ENCODE results near the gene DHX57. TPM values are rescaled to one million over a fixed set of nuclear protein-coding genes. Genes with fewer than 3 reads are reported as not detected.

DHX57 gene
- total and polyA plus RNA-seq, 2 experiments from 2014 or later, result 14.7 to 23.0 TPM

- Histone ChIP-seq H3K36me3 (peaks cover 56% of the 10 kb centered on the region), H3K27me3 (no peaks in the 10 kb centered on the region), H3K27ac (no peak overlapping the region), H3K9me3 (ENCODE audit: low read depth) (no peaks in the 10 kb centered on the region), H3K4me1 (ENCODE audit: low read depth) (no peaks in the 10 kb centered on the region), H3K4me3 (no peak overlapping the region)
- no peak for TF ChIP-seq CTCF (IDR thresholded peaks at IDR 0.05; ENCODE audit: low read depth, low read length)
- peak in 1 of 2 donors; percentile 30 for DNase-seq (ENCODE audit: low read depth in 1 of 2, low spot score in 1 of 2)
Measured at GRCh38 chr2:38823386-38823785, 52.3 kb downstream of the DHX57 start.

GRCh38 chr2:38818565-38818964 lies 57.2 kb downstream of the DHX57 start:
- Histone ChIP-seq H3K4me3 (no peak overlapping the region), H3K4me1 (ENCODE audit: low read depth) (no peaks in the 10 kb centered on the region), H3K27ac (no peak overlapping the region), H3K36me3 (peaks cover 61% of the 10 kb centered on the region), H3K9me3 (ENCODE audit: low read depth) (no peaks in the 10 kb centered on the region), H3K27me3 (no peaks in the 10 kb centered on the region)
- no peak for DNase-seq (ENCODE audit: low read depth in 1 of 2, low spot score in 1 of 2)
- no peak for TF ChIP-seq CTCF (IDR thresholded peaks at IDR 0.05; ENCODE audit: low read depth, low read length)

- Histone ChIP-seq H3K36me3 (peaks cover 55% of the 10 kb centered on the region), H3K27ac (no peak overlapping the region), H3K9me3 (ENCODE audit: low read depth) (no peaks in the 10 kb centered on the region), H3K4me1 (ENCODE audit: low read depth) (no peaks in the 10 kb centered on the region), H3K4me3 (no peak overlapping the region), H3K27me3 (no peaks in the 10 kb centered on the region)
- no peak for DNase-seq (ENCODE audit: low read depth in 1 of 2, low spot score in 1 of 2)
- no peak for TF ChIP-seq CTCF (IDR thresholded peaks at IDR 0.05; ENCODE audit: low read depth, low read length)
Measured at GRCh38 chr2:38815936-38816335, 59.8 kb downstream of the DHX57 start.

- Histone ChIP-seq H3K27me3 (no peaks in the 10 kb centered on the region), H3K27ac (no peak overlapping the region), H3K4me1 (ENCODE audit: low read depth) (no peaks in the 10 kb centered on the region), H3K36me3 (peaks cover 33% of the 10 kb centered on the region), H3K9me3 (ENCODE audit: low read depth) (no peaks in the 10 kb centered on the region), H3K4me3 (no peak overlapping the region)
- no peak for DNase-seq (ENCODE audit: low read depth in 1 of 2, low spot score in 1 of 2)
- TF ChIP-seq CTCF (IDR thresholded peaks at IDR 0.05; ENCODE audit: low read depth, low read length), result no peak
Measured at GRCh38 chr2:38810488-38810887, 65.2 kb downstream of the DHX57 start.

GRCh38 chr2:38808677-38809076 lies 67.1 kb downstream of the DHX57 start:
- Histone ChIP-seq H3K4me1 (ENCODE audit: low read depth) (no peaks in the 10 kb centered on the region), H3K9me3 (ENCODE audit: low read depth) (no peaks in the 10 kb centered on the region), H3K27me3 (no peaks in the 10 kb centered on the region), H3K4me3 (no peak overlapping the region), H3K27ac (no peak overlapping the region), H3K36me3 (peaks cover 19% of the 10 kb centered on the region)
- no peak for TF ChIP-seq CTCF (IDR thresholded peaks at IDR 0.05; ENCODE audit: low read depth, low read length)
- DNase-seq (ENCODE audit: low read depth in 1 of 2, low spot score in 1 of 2), result no peak

- Histone ChIP-seq H3K27me3 (no peaks in the 10 kb centered on the region), H3K27ac (no peak overlapping the region), H3K4me3 (no peak overlapping the region), H3K9me3 (ENCODE audit: low read depth) (no peaks in the 10 kb centered on the region), H3K36me3 (peaks cover 11% of the 10 kb centered on the region), H3K4me1 (ENCODE audit: low read depth) (no peaks in the 10 kb centered on the region)
- no peak for DNase-seq (ENCODE audit: low read depth in 1 of 2, low spot score in 1 of 2)
- TF ChIP-seq CTCF (IDR thresholded peaks at IDR 0.05; ENCODE audit: low read depth, low read length), result no peak
Measured at GRCh38 chr2:38806733-38807059, 69.0 kb downstream of the DHX57 start.
